IMR-90 (cell line): ENCODE measurements around the gene HHATL.

Experiments used
- CEBPB ChIP-seq: IDR thresholded peaks from 2 replicates; pipeline ENCODE4 v1.6.1; 2012; ENCODE audit warnings: low read depth, low read length, improper control_type of control experiment
- CTCF ChIP-seq: conservative IDR thresholded peaks from 2 replicates; pipeline ENCODE4 v1.5.1; 2012; ENCODE audit warnings: mild to moderate bottlenecking, low read depth, low read length, improper control_type of control experiment
- MXI1 ChIP-seq: IDR thresholded peaks from 2 replicates; pipeline ENCODE4 v1.6.1; 2012; ENCODE audit warnings: low read depth, mild to moderate bottlenecking, low read length, moderate library complexity, borderline replicate concordance
- POLR2A ChIP-seq: IDR thresholded peaks from 2 replicates; pipeline ENCODE4 v1.6.1; 2012; ENCODE audit warnings: mild to moderate bottlenecking, low read depth, low read length
- RAD21 ChIP-seq: IDR thresholded peaks from 2 replicates; pipeline ENCODE4 v1.6.1; 2012; ENCODE audit warnings: low read length, improper control_type of control experiment

DNA sequence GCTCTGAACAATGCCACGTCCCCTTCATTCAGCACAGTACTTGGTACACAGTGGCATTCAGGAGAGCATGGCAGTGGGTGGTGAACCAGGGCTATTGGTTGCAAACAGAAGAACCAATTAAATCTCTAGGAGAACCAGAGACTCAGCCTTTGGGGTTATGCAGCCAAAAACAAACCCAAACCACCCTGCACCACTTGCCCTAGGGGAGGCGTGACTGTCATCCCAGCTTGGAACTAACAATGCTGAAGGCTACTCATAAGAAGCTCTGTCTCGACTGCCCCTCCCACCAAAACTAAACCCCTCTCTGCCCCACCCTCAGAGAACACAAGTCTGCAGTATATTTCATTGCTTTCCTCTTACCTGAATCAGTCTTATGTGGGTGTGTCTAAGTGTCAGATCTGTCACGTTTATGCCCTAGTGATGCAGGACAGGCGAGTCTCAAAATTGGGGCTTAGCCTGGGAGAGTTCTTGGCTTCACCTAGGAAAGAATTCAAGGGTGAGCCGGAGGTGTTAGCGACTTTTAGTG is 32.5 kb downstream of the HHATL start:
- TF ChIP-seq POLR2A (no peak), MXI1 (no peak), CTCF (no peak), CEBPB (no peak), RAD21 (no peak)
